HepG2 (cell line): Measurements from ENCODE around the gene NEU4. TPM values are rescaled to one million over a fixed set of nuclear protein-coding genes. Genes with fewer than 3 reads are reported as not detected.

Source experiments
- ATAC-seq: fragments of 200-7000 bp; cut with Tn5 transposase; 3 replicates; pipeline ENCODE4 v1.9.1; 2020; ENCODE audit warnings: mild to moderate bottlenecking, moderate library complexity
- BruUV-seq: library from RNA; stranded (reverse); fragments of 400-500 nt; replicated peaks from 2 replicates; lab custom pipeline; 2021; lab: Mats Ljungman, UMichigan
- CTCF ChIA-PET: fragments of 300-600 bp; formaldehyde crosslinking; extraction: SDS; loops from one replicate; lab custom pipeline; 2021; ENCODE audit warnings: low total read pairs, inconsistent platforms, low intra/inter-chr PET ratio; lab: Yijun Ruan, JAX
- POLR2A ChIA-PET: fragments of 350-600 bp; sonication (Branson Sonifier 250); formaldehyde crosslinking; loops from one replicate; lab custom pipeline; 2020; ENCODE audit warnings: antibody characterized with exemption, inconsistent platforms; lab: Yijun Ruan, JAX
- DNase-seq: peaks from one replicate; pipeline ENCODE4 v3.0.0-alpha.2; 2015; ENCODE audit warnings: low spot score
- FAIRE-seq: peaks from 3 replicates; lab custom pipeline; 2011; peaks lifted over from hg19 to GRCh38; lab: Jason Lieb, UNC
- H2AFZ ChIP-seq: one replicate; pipeline ENCODE4 v1.6.1; 2011; ENCODE audit warnings: low read length, inconsistent platforms
- H3K27ac ChIP-seq: fragments of 300-600 bp; 3 replicates; pipeline ENCODE4 v1.8.0; 2011; ENCODE audit warnings: mixed run types, mild to moderate bottlenecking, mixed read lengths, low read length, inconsistent platforms; ENCODE audit not compliant: insufficient read depth; ENCODE audit errors: extremely low read length
- H3K27me3 ChIP-seq, 2 experiments: fragments of 200-600 bp in 1 of 2; 2 replicates in 1 of 2; 3 replicates in 1 of 2; pipeline versions ENCODE4 v1.6.0 to v1.8.0; 2011; ENCODE audit warnings: low read length in 2 of 2, mild to moderate bottlenecking in 2 of 2, moderate library complexity in 2 of 2, inconsistent platforms in 1 of 2; ENCODE audit not compliant: insufficient read depth in 2 of 2, control insufficient read depth in 1 of 2
- H3K36me3 ChIP-seq, 2 experiments: fragments of 200-600 bp in 1 of 2; replicated peaks in 1 of 2; 2 replicates in 1 of 2; 3 replicates in 1 of 2; pipeline versions ENCODE4 v1.5.1 to v1.8.0; 2011; ENCODE audit warnings: low read length in 2 of 2, inconsistent platforms in 1 of 2; ENCODE audit not compliant: insufficient read depth in 2 of 2, control insufficient read depth in 1 of 2
- H3K4me1 ChIP-seq: 2 replicates; pipeline ENCODE4 v1.5.1; 2012; ENCODE audit warnings: low read length, inconsistent platforms; ENCODE audit not compliant: insufficient read depth
- H3K4me2 ChIP-seq: 2 replicates; pipeline ENCODE4 v1.6.0; 2011; ENCODE audit warnings: low read depth, low read length, inconsistent platforms
- H3K4me3 ChIP-seq, 3 experiments: fragments of 200-600 bp in 1 of 3; sonication (generic), shearing (Covaris generic) in 1 of 3; replicated peaks in 1 of 3; 2 replicates each; pipeline ENCODE4 v1.5.1; 2011 to 2016; ENCODE audit warnings: low read length in 3 of 3, inconsistent platforms in 2 of 3, low read depth in 2 of 3, mild to moderate bottlenecking in 2 of 3, control low read depth in 1 of 3, mixed read lengths in 1 of 3; ENCODE audit not compliant: insufficient read depth in 1 of 3
- H3K79me2 ChIP-seq: one replicate; pipeline ENCODE4 v1.6.1; 2011; ENCODE audit warnings: low read length, inconsistent platforms; ENCODE audit not compliant: insufficient read depth
- H3K9ac ChIP-seq: 2 replicates; pipeline ENCODE4 v1.6.0; 2011; ENCODE audit warnings: mild to moderate bottlenecking, low read depth, low read length, inconsistent platforms; ENCODE audit not compliant: insufficient read depth
- H3K9me3 ChIP-seq: 2 replicates; pipeline ENCODE4 v1.5.1; 2012; ENCODE audit warnings: mild to moderate bottlenecking, low read length
- H4K20me1 ChIP-seq: 2 replicates; pipeline ENCODE4 v1.6.0; 2011; ENCODE audit warnings: inconsistent platforms, mild to moderate bottlenecking, low read length, moderate library complexity; ENCODE audit not compliant: insufficient read depth
- CREB1 ChIP-seq, 2 experiments: fragments of 450-650 bp in 1 of 2; IDR thresholded peaks; 2 replicates each; pipeline ENCODE4 v1.6.1; 2016 to 2017; ENCODE audit warnings: control low read depth in 1 of 2, mild to moderate bottlenecking in 1 of 2, missing compliant biosample characterization in 1 of 2, missing genetic modification characterization in 1 of 2
- HINFP ChIP-seq: sonication (generic); formaldehyde crosslinking; IDR thresholded peaks from 2 replicates; pipeline ENCODE4 v1.4.0; 2020; ENCODE audit warnings: low read depth, mild to moderate bottlenecking, missing genetic modification reagents
- MYC ChIP-seq: sonication (generic); formaldehyde crosslinking; IDR thresholded peaks from 2 replicates; pipeline ENCODE4 v1.9.0; 2021; ENCODE audit warnings: missing genetic modification reagents, borderline replicate concordance
- NR2C2 ChIP-seq: sonication (generic); formaldehyde crosslinking; IDR thresholded peaks from 2 replicates; pipeline ENCODE4 v1.4.0; 2020; ENCODE audit warnings: missing genetic modification reagents, mild to moderate bottlenecking, moderate library complexity, borderline replicate concordance
- ZBTB33 ChIP-seq: sonication (generic); formaldehyde crosslinking; IDR thresholded peaks from 2 replicates; pipeline ENCODE4 v1.4.0; 2020; ENCODE audit warnings: missing genetic modification reagents
- WGBS: methylation state at CpG from one replicate; pipeline ENCODE4 v1.1.6; 2017; ENCODE audit warnings: low lambda C conversion rate; 5-methylcytosine and 5-hydroxymethylcytosine counted together
- in situ Hi-C: cut with HindIII; loops from 2 replicates; pipeline ENCODE4 v1.10.0; 2017; ENCODE audit warnings: low pct_unique_long_range_greater_than_20kb; ENCODE audit not compliant: extremely low pct_ligation_motif_present
- intact Hi-C: fragments of 100-400 bp; cut with micrococcal nuclease; formaldehyde crosslinking; loops from one replicate; pipeline ENCODE4 v1.10.0; 2022; ENCODE audit not compliant: unreplicated experiment
- polyA plus RNA-seq, 8 experiments: library from polyadenylated mRNA; depleted of rRNA in 3 of 8; stranded (reverse) in 7 of 8; unstranded in 1 of 8; fragments of >200 nt; fragmentation: Illumina TruSeq in 4 of 8; extraction: Trizol in 4 of 8; gene quantifications; 2 replicates each; pipeline versions ENCODE4 v1.2.1 to v1.2.3, GENCODE V29; 2011 to 2016; ENCODE audit warnings: low read depth in 4 of 8, missing spikeins in 1 of 8, mixed read lengths in 1 of 8; ENCODE audit not compliant: insufficient read depth in 1 of 8
- total RNA-seq, 5 experiments: library from RNA; depleted of rRNA; stranded (reverse); fragments of >200 nt; fragmentation: Illumina TruSeq; extraction: Trizol; gene quantifications; 2 replicates each; pipeline ENCODE4 v1.2.3, GENCODE V29; 2016; ENCODE audit warnings: low read depth in 1 of 5

NEU4 gene
- total and polyA plus RNA-seq, 2 of the 13 experiments (the other 11 are each of a cell fraction or from before 2014, with no cell fraction given) = 53.5 to 107 TPM

- no peak for ATAC-seq
- no TSS peak for BruUV-seq
- Histone ChIP-seq H3K27me3 (peaks cover 12 to 78% of the 10 kb centered on the region in 2 experiments; a peak in 4 of 5 replicates), H3K4me1 (peaks cover 14% of the 10 kb centered on the region), H3K9ac (no peak overlapping the region), H3K9me3 (no peaks in the 10 kb centered on the region), H2AFZ (no peak overlapping the region), H3K36me3 (no peaks in the 10 kb centered on the region), H4K20me1 (0 out of 2 replicates have a peak, but pooled peaks cover 5% of the 10 kb centered on the region), H3K27ac (no peak overlapping the region), H3K4me3 (no peak overlapping the region), H3K79me2 (no peaks in the 10 kb centered on the region), H3K4me2 (no peak overlapping the region)
- no peak for DNase-seq
- TF ChIP-seq ZBTB33 (CRISPR knock-in tag) = no peak
- 0 out of 2 replicates have a peak, but pooled peaks have one; percentile 27 for TF ChIP-seq CREB1 (IDR thresholded peaks at IDR 0.05)
- TF ChIP-seq CREB1 (CRISPR knock-in tag; IDR thresholded peaks at IDR 0.05) = no peak
- WGBS = 47% methylated on average over 22 of the region's 22 CpGs
- ChIA-PET POLR2A (no interaction called here), CTCF (no interaction called here)
- FAIRE-seq = no peak
- intact Hi-C loops = no loop called here
- in situ Hi-C loops = no loop called here
Measured at GRCh38 chr2:241862775-241863535, 54.0 kb downstream of the NEU4 start.

- TF ChIP-seq HINFP (CRISPR knock-in tag) = no peak
- TF ChIP-seq MYC (CRISPR knock-in tag) = 0 out of 2 replicates have a peak, but pooled peaks have one; percentile 15
- no peak for TF ChIP-seq NR2C2 (CRISPR knock-in tag)
- TF ChIP-seq, all 625 proteins: peak for 1
- H3K27me3 ChIP-seq = peaks cover 10 to 78% of the 10 kb centered on the region in 2 experiments; a peak in 4 of 5 replicates
- H3K27ac ChIP-seq = no peak overlapping the region
- 54% methylated on average over 22 of the region's 29 CpGs for WGBS
- H2AFZ ChIP-seq = no peak overlapping the region
- POLR2A ChIA-PET = no interaction called here
- BruUV-seq = no TSS peak
- H3K4me3 ChIP-seq = no peak overlapping the region
- H3K4me1 ChIP-seq = peaks cover 13% of the 10 kb centered on the region
- DNase-seq = no peak
- CTCF ChIA-PET = no interaction called here
- 0 out of 2 replicates have a peak, but pooled peaks cover 5% of the 10 kb centered on the region for H4K20me1 ChIP-seq
- no peaks in the 10 kb centered on the region for H3K36me3 ChIP-seq
- H3K79me2 ChIP-seq = no peaks in the 10 kb centered on the region
- H3K9me3 ChIP-seq = no peaks in the 10 kb centered on the region
- ATAC-seq = no peak
- in situ Hi-C loops = no loop called here
- intact Hi-C loops = no loop called here
- no peak overlapping the region for H3K4me2 ChIP-seq
- FAIRE-seq = no peak
- no peak overlapping the region for H3K9ac ChIP-seq
Measured at GRCh38 chr2:241863536-241863954, 54.6 kb downstream of the NEU4 start.
